GM18870 (cell line): Measurements from ENCODE around the gene KIF19.

ENCODE experiments used
- ATAC-seq: cut with Tn5 transposase; IDR thresholded peaks from one replicate; pipeline ENCODE4 v1.9.1; 2021; ENCODE audit warnings: moderate library complexity; ENCODE audit not compliant: unreplicated experiment

The KIF19 gene

GRCh38 chr17:74361230-74362068, 35.4 kb downstream of the KIF19 start, which contains the start of gene BTBD17:
BTBD17 (minus strand) TSS chr17:74361868; CDS start chr17:74361819, 49 bp downstream.
- ATAC-seq = no peak

GRCh38 chr17:74362069-74362405, 36.0 kb downstream of the KIF19 start:
- no peak for ATAC-seq

GRCh38 chr17:74362810-74363498, 36.9 kb downstream of the KIF19 start:
- no peak for ATAC-seq

GRCh38 chr17:74367206-74367605, 41.2 kb downstream of the KIF19 start, which contains the start of gene GPR142:
GPR142 (plus strand) TSS chr17:74367506; CDS start chr17:74369541, 2,035 bp downstream.
- ATAC-seq = no peak

- no peak for ATAC-seq
Measured at GRCh38 chr17:74368341-74369081, 42.5 kb downstream of the KIF19 start.

- ATAC-seq = no peak
Measured at GRCh38 chr17:74369221-74369620, 43.2 kb downstream of the KIF19 start.

- ATAC-seq = no peak
Measured at GRCh38 chr17:74369665-74370490, 43.9 kb downstream of the KIF19 start.

GRCh38 chr17:74371653-74372147, 45.7 kb downstream of the KIF19 start:
- ATAC-seq = no peak

GRCh38 chr17:74372426-74372825, 46.4 kb downstream of the KIF19 start:
- ATAC-seq = no peak

GRCh38 chr17:74373838-74374606, 48.0 kb downstream of the KIF19 start:
- no peak for ATAC-seq

- ATAC-seq = no peak
Measured at GRCh38 chr17:74374858-74375257, 48.8 kb downstream of the KIF19 start.

- no peak for ATAC-seq
Measured at GRCh38 chr17:74379495-74380085, 53.6 kb downstream of the KIF19 start.

GRCh38 chr17:74380086-74380958, 54.3 kb downstream of the KIF19 start:
- no peak for ATAC-seq

- no peak for ATAC-seq
Measured at GRCh38 chr17:74380959-74381808, 55.2 kb downstream of the KIF19 start.

- no peak for ATAC-seq
Measured at GRCh38 chr17:74383141-74383540, 57.1 kb downstream of the KIF19 start.

- no peak for ATAC-seq
Measured at GRCh38 chr17:74385201-74385600, 59.2 kb downstream of the KIF19 start.

- no peak for ATAC-seq
Measured at GRCh38 chr17:74386386-74386785, 60.4 kb downstream of the KIF19 start.
